ENCODE data around the gene GP2.
"Not testable (repeated sequence)": the region's sequence is repeated elsewhere in the genome, so short reads cannot be mapped to it uniquely, and the experiment has no call there.

Gene GP2

GRCh38 chr16:20325005-20325404 lies 2.3 kb downstream of the GP2 start:
- DNase-seq (ENCODE audit: low read depth in 2 of 2), result no peak

GRCh38 chr16:20323591-20324117 lies 3.7 kb downstream of the GP2 start:
- no peak for DNase-seq (ENCODE audit: low read depth in 2 of 2)

GRCh38 chr16:20322696-20323095 lies 4.6 kb downstream of the GP2 start:
- no peak for DNase-seq (ENCODE audit: low read depth in 2 of 2)

GRCh38 chr16:20321671-20322070 lies 5.6 kb downstream of the GP2 start:
- DNase-seq (ENCODE audit: low read depth in 2 of 2), result no peak

- not testable (repeated sequence) for DNase-seq (ENCODE audit: low read depth in 2 of 2)
Measured at GRCh38 chr16:20321051-20321450, 6.3 kb downstream of the GP2 start.

GRCh38 chr16:20320592-20320991 lies 6.7 kb downstream of the GP2 start:
- no peak for DNase-seq (ENCODE audit: low read depth in 2 of 2)

GRCh38 chr16:20320178-20320577 lies 7.1 kb downstream of the GP2 start:
- DNase-seq (ENCODE audit: low read depth in 2 of 2), result no peak

- no peak for DNase-seq (ENCODE audit: low read depth in 2 of 2)
Measured at GRCh38 chr16:20319406-20319805, 7.9 kb downstream of the GP2 start.

- no peak for DNase-seq (ENCODE audit: low read depth in 2 of 2)
Measured at GRCh38 chr16:20318437-20318836, 8.9 kb downstream of the GP2 start.

- no peak for DNase-seq (ENCODE audit: low read depth in 2 of 2)
Measured at GRCh38 chr16:20318006-20318405, 9.3 kb downstream of the GP2 start.

GRCh38 chr16:20317117-20317516 lies 10.2 kb downstream of the GP2 start:
- no peak for DNase-seq (ENCODE audit: low read depth in 2 of 2)

GRCh38 chr16:20316715-20317114 lies 10.6 kb downstream of the GP2 start:
- no peak for DNase-seq (ENCODE audit: low read depth in 2 of 2)

- DNase-seq (ENCODE audit: low read depth in 2 of 2), result no peak
Measured at GRCh38 chr16:20315764-20316163, 11.5 kb downstream of the GP2 start.

GRCh38 chr16:20314575-20314974 lies 12.7 kb downstream of the GP2 start:
- no peak for DNase-seq (ENCODE audit: low read depth in 2 of 2)

- DNase-seq (ENCODE audit: low read depth in 2 of 2), result no peak
Measured at GRCh38 chr16:20313741-20314140, 13.6 kb downstream of the GP2 start.

- DNase-seq (ENCODE audit: low read depth in 2 of 2), result not testable (repeated sequence)
Measured at GRCh38 chr16:20312536-20313095, 14.7 kb downstream of the GP2 start.

- no peak for DNase-seq (ENCODE audit: low read depth in 2 of 2)
Measured at GRCh38 chr16:20311548-20311947, 15.8 kb downstream of the GP2 start.

- no peak for DNase-seq (ENCODE audit: low read depth in 2 of 2)
Measured at GRCh38 chr16:20310421-20311395, 16.6 kb downstream of the GP2 start.

- no peak for DNase-seq (ENCODE audit: low read depth in 2 of 2)
Measured at GRCh38 chr16:20309786-20310185, 17.5 kb downstream of the GP2 start.

- no peak for DNase-seq (ENCODE audit: low read depth in 2 of 2)
Measured at GRCh38 chr16:20308801-20309590, 18.3 kb downstream of the GP2 start.

- no peak for DNase-seq (ENCODE audit: low read depth in 2 of 2)
Measured at GRCh38 chr16:20308266-20308665, 19.0 kb downstream of the GP2 start.

GRCh38 chr16:20307791-20308190 lies 19.5 kb downstream of the GP2 start:
- DNase-seq (ENCODE audit: low read depth in 2 of 2), result no peak

Measured in fibroblast of skin of left quadriceps (primary cell).